Measurements from ENCODE around the gene ELAC1.

GRCh38 chr18:50938912-50939311 is 28.9 kb upstream of the ELAC1 start:
- no peak for TF ChIP-seq POLR2A (IDR thresholded peaks at IDR 0.05)
- TF ChIP-seq CTCF (IDR thresholded peaks at IDR 0.05) = no peak

All from body of pancreas (tissue), 4 donors.